Measurements from ENCODE around the gene PARD3. TPM values are rescaled to one million over a fixed set of nuclear protein-coding genes. Genes with fewer than 3 reads are reported as not detected.

PARD3 gene
- polyA plus RNA-seq, 3 donors: 0.51 TPM; not detected in 2

DNA sequence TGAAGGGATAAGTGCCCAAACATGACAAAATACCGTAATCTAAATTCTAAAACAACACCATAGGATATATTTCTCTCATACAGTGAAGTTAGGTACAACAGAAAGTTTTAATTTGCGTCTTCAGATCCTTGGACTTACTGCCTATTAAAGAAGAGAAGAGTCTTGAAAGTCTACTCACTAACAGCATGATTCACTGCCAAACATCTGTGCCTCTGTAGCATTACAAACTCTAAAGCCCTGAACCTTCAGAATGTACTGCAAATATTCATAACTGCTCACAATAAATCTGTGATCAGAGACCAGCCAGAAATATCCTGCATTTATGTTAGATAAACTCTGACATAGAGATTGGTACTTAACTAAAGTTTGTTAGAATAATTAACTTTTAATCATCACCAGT lies 365.3 kb downstream of the PARD3 start:
- no peak overlapping the region for H3K4me2 ChIP-seq (replicated peaks; ENCODE audit: extremely low read depth, low read length, poor library complexity, severe bottlenecking)
- H4K20me1 ChIP-seq (ENCODE audit: insufficient read depth, low read length): no peaks in the 10 kb centered on the region
- no peaks in the 10 kb centered on the region for H3K36me3 ChIP-seq (replicated peaks in 1 of 2; ENCODE audit: control insufficient read depth in 1 of 2, insufficient read depth in 2 of 2, low read length in 2 of 2)
- Mint-ChIP-seq H3K27me3 (ENCODE audit: low read depth in 3 of 3) (peaks cover 0 to 2% (median 1%) of the 10 kb centered on the region in 3 donors), H3K27ac (no peak overlapping the region), H3K36me3 (no peaks in the 10 kb centered on the region), H3K4me1 (no peaks in the 10 kb centered on the region), H3K9me3 (peaks cover 0 to 1% (median 0%) of the 10 kb centered on the region in 7 donors), H3K4me3 (no peak overlapping the region)
- no peak overlapping the region for H3K9ac ChIP-seq (ENCODE audit: insufficient read depth, low read length, poor library complexity, severe bottlenecking)
- no peak for DNase-seq
- intact Hi-C loops (cut with micrococcal nuclease): no loop called here
- no peaks in the 10 kb centered on the region for H3K27me3 ChIP-seq (ENCODE audit: control insufficient read depth in 2 of 2, insufficient read depth in 2 of 2, low read length in 2 of 2)
- no peak overlapping the region for H3K27ac ChIP-seq (ENCODE audit: low read depth in 1 of 2, low read length in 2 of 2)
- no peaks in the 10 kb centered on the region for H3K79me2 ChIP-seq (ENCODE audit: insufficient read depth, low read length)
- no peak overlapping the region for H2AFZ ChIP-seq (ENCODE audit: insufficient read depth, low read depth, low read length, poor library complexity, severe bottlenecking)
- H3K4me1 ChIP-seq (ENCODE audit: control insufficient read depth in 1 of 2, insufficient read depth in 2 of 2, low read length in 2 of 2): no peaks in the 10 kb centered on the region
- H3K9me3 ChIP-seq (replicated peaks in 1 of 2; ENCODE audit: control insufficient read depth in 1 of 2, insufficient read depth in 1 of 2, low read length in 2 of 2): no peaks in the 10 kb centered on the region
- no CpG with 5 or more reads among the region's 2 CpGs for WGBS (ENCODE audit: insufficient coverage)
- TF ChIP-seq, protein P1, sequence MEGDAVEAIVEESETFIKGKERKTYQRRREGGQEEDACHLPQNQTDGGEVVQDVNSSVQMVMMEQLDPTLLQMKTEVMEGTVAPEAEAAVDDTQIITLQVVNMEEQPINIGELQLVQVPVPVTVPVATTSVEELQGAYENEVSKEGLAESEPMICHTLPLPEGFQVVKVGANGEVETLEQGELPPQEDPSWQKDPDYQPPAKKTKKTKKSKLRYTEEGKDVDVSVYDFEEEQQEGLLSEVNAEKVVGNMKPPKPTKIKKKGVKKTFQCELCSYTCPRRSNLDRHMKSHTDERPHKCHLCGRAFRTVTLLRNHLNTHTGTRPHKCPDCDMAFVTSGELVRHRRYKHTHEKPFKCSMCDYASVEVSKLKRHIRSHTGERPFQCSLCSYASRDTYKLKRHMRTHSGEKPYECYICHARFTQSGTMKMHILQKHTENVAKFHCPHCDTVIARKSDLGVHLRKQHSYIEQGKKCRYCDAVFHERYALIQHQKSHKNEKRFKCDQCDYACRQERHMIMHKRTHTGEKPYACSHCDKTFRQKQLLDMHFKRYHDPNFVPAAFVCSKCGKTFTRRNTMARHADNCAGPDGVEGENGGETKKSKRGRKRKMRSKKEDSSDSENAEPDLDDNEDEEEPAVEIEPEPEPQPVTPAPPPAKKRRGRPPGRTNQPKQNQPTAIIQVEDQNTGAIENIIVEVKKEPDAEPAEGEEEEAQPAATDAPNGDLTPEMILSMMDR (IDR thresholded peaks at IDR 0.05): no peak
- no peak overlapping the region for H3K4me3 ChIP-seq (replicated peaks in 1 of 3; ENCODE audit: low read depth in 2 of 3, low read length in 3 of 3)

DNA sequence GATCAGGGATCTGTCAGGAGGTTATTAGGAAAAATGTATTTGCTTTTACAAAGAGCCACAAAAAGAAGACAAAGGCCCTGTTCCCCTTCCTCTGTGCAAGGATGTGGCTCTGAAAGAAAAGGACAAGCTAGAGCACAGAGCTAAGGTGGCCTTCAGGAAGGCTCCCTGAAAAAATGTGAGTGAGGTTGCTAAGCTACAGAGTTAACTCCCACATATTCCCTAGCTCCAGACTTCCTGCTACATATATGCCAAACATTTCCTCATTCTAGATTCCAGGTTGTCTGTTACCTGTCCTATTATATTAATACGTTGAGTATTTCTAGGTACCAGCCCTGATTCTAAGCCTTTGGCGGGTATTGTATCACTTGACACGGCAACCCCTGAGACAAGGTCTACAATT lies 369.0 kb downstream of the PARD3 start:
- H3K4me1 ChIP-seq (ENCODE audit: control insufficient read depth in 1 of 2, insufficient read depth in 2 of 2, low read length in 2 of 2): no peaks in the 10 kb centered on the region
- no peaks in the 10 kb centered on the region for H3K79me2 ChIP-seq (ENCODE audit: insufficient read depth, low read length)
- no peaks in the 10 kb centered on the region for H3K4me1 Mint-ChIP-seq
- H2AFZ ChIP-seq (ENCODE audit: insufficient read depth, low read depth, low read length, poor library complexity, severe bottlenecking): no peak overlapping the region
- no peak for DNase-seq
- H3K4me3 ChIP-seq (replicated peaks in 1 of 3; ENCODE audit: low read depth in 2 of 3, low read length in 3 of 3): no peak overlapping the region
- intact Hi-C loops (cut with micrococcal nuclease): no loop called here
- H3K36me3 Mint-ChIP-seq: no peaks in the 10 kb centered on the region
- 100% methylated on average over 1 of the region's 3 CpGs for WGBS (ENCODE audit: insufficient coverage)
- H3K4me3 Mint-ChIP-seq: no peak overlapping the region
- H3K27me3 Mint-ChIP-seq (ENCODE audit: low read depth in 3 of 3): peaks cover 0 to 2% (median 1%) of the 10 kb centered on the region in 3 donors
- peaks cover 0 to 4% of the 10 kb centered on the region in 2 donors for H3K9me3 ChIP-seq (replicated peaks in 1 of 2; ENCODE audit: control insufficient read depth in 1 of 2, insufficient read depth in 1 of 2, low read length in 2 of 2)
- no peaks in the 10 kb centered on the region for H3K36me3 ChIP-seq (replicated peaks in 1 of 2; ENCODE audit: control insufficient read depth in 1 of 2, insufficient read depth in 2 of 2, low read length in 2 of 2)
- H3K9ac ChIP-seq (ENCODE audit: insufficient read depth, low read length, poor library complexity, severe bottlenecking): no peak overlapping the region
- H3K9me3 Mint-ChIP-seq: peaks cover 0 to 7% (median 3%) of the 10 kb centered on the region in 7 donors
- no peak overlapping the region for H3K27ac Mint-ChIP-seq
- no peaks in the 10 kb centered on the region for H3K27me3 ChIP-seq (ENCODE audit: control insufficient read depth in 2 of 2, insufficient read depth in 2 of 2, low read length in 2 of 2)
- TF ChIP-seq, protein P1 (IDR thresholded peaks at IDR 0.05): no peak
- H4K20me1 ChIP-seq (ENCODE audit: insufficient read depth, low read length): no peaks in the 10 kb centered on the region
- H3K4me2 ChIP-seq (replicated peaks; ENCODE audit: extremely low read depth, low read length, poor library complexity, severe bottlenecking): no peak overlapping the region
- H3K27ac ChIP-seq (ENCODE audit: low read depth in 1 of 2, low read length in 2 of 2): no peak overlapping the region

Data from CD14-positive monocyte (primary cell).